ENCODE results near the gene SDK1. TPM values are rescaled to one million over a fixed set of nuclear protein-coding genes. Genes with fewer than 3 reads are reported as not detected.

Gene SDK1
- total RNA-seq, 1 experiment from 2014 or later, result 7.1 TPM

- Mint-ChIP-seq H3K27me3 (ENCODE audit: insufficient read depth, unreplicated experiment) (no peaks in the 10 kb centered on the region), H3K27ac (ENCODE audit: unreplicated experiment) (peak overlapping the region; percentile 79), H3K9me3 (ENCODE audit: unreplicated experiment) (no peaks in the 10 kb centered on the region), H3K4me3 (ENCODE audit: unreplicated experiment) (no peak overlapping the region), H3K4me1 (ENCODE audit: low read depth, unreplicated experiment) (peaks cover 18% of the 10 kb centered on the region), H3K36me3 (ENCODE audit: insufficient read depth, unreplicated experiment) (no peaks in the 10 kb centered on the region)
- BruUV-seq (replicated peaks), result no TSS peak
- no peak for TF ChIP-seq CTCF (IDR thresholded peaks at IDR 0.05; ENCODE audit: insufficient read depth in 1 of 2, low read depth in 1 of 2, low read length in 1 of 2, severe bottlenecking in 1 of 2, unreplicated experiment in 1 of 2)
- Histone ChIP-seq H3K4me1 (peaks cover 10% of the 10 kb centered on the region; the same call in 1 of the 2 replicates), H3K36me3 (ENCODE audit: control insufficient read depth, insufficient read depth, low read length) (no peaks in the 10 kb centered on the region), H3K9me3 (no peaks in the 10 kb centered on the region), H3K27me3 (replicated peaks; ENCODE audit: control insufficient read depth, insufficient read depth, low read length) (no peaks in the 10 kb centered on the region), H3K4me3 (ENCODE audit: low read depth, low read length) (no peak overlapping the region)
- POLR2A ChIA-PET, result no interaction called here
- CTCF ChIA-PET, result no interaction called here
- intact Hi-C loops (cut with micrococcal nuclease; ENCODE audit: unreplicated experiment), result no loop called here
- DNase-seq, result no peak
Measured at GRCh38 chr7:4240520-4241303, 939.7 kb downstream of the SDK1 start.

- ChIA-PET POLR2A (no interaction called here), CTCF (no interaction called here)
- H3K27me3 Mint-ChIP-seq (ENCODE audit: insufficient read depth, unreplicated experiment), result no peaks in the 10 kb centered on the region
- H3K27ac Mint-ChIP-seq (ENCODE audit: unreplicated experiment), result no peak overlapping the region
- intact Hi-C loops (cut with micrococcal nuclease; ENCODE audit: unreplicated experiment), result no loop called here
- H3K36me3 ChIP-seq (ENCODE audit: control insufficient read depth, insufficient read depth, low read length), result no peaks in the 10 kb centered on the region
- H3K9me3 ChIP-seq, result no peaks in the 10 kb centered on the region
- no peak for TF ChIP-seq CTCF (IDR thresholded peaks at IDR 0.05; ENCODE audit: insufficient read depth in 1 of 2, low read depth in 1 of 2, low read length in 1 of 2, severe bottlenecking in 1 of 2, unreplicated experiment in 1 of 2)
- H3K27me3 ChIP-seq (replicated peaks; ENCODE audit: control insufficient read depth, insufficient read depth, low read length), result no peaks in the 10 kb centered on the region
- H3K4me1 Mint-ChIP-seq (ENCODE audit: low read depth, unreplicated experiment), result peaks cover 23% of the 10 kb centered on the region
- H3K36me3 Mint-ChIP-seq (ENCODE audit: insufficient read depth, unreplicated experiment), result no peaks in the 10 kb centered on the region
- peaks cover 14% of the 10 kb centered on the region; the same call in 1 of the 2 replicates for H3K4me1 ChIP-seq
- no peaks in the 10 kb centered on the region for H3K9me3 Mint-ChIP-seq (ENCODE audit: unreplicated experiment)
- no peak overlapping the region for H3K4me3 ChIP-seq (ENCODE audit: low read depth, low read length)
- BruUV-seq (replicated peaks), result no TSS peak
- H3K4me3 Mint-ChIP-seq (ENCODE audit: unreplicated experiment), result no peak overlapping the region
- no peak for DNase-seq
Measured at GRCh38 chr7:4241304-4241612, 940.2 kb downstream of the SDK1 start.

- ChIA-PET CTCF (interaction anchor here (0.6 kb wide), 1 partner anchor 10 kb away, joined by 3 read pairs; no protein-coding TSS in a partner anchor), POLR2A (no interaction called here)
- Histone ChIP-seq H3K4me1 (peaks cover 14% of the 10 kb centered on the region; the same call in 1 of the 2 replicates), H3K4me3 (ENCODE audit: low read depth, low read length) (no peak overlapping the region), H3K9me3 (no peaks in the 10 kb centered on the region), H3K36me3 (ENCODE audit: control insufficient read depth, insufficient read depth, low read length) (no peaks in the 10 kb centered on the region), H3K27me3 (replicated peaks; ENCODE audit: control insufficient read depth, insufficient read depth, low read length) (no peaks in the 10 kb centered on the region)
- H3K4me3 Mint-ChIP-seq (ENCODE audit: unreplicated experiment), result no peak overlapping the region
- DNase-seq, result no peak
- TF ChIP-seq CTCF (IDR thresholded peaks at IDR 0.05; ENCODE audit: insufficient read depth in 1 of 2, low read depth in 1 of 2, low read length in 1 of 2, severe bottlenecking in 1 of 2, unreplicated experiment in 1 of 2), result peak in 1 of 2 experiments; percentile 15
- intact Hi-C loops (cut with micrococcal nuclease; ENCODE audit: unreplicated experiment), result no loop called here
- BruUV-seq (replicated peaks), result no TSS peak
- peaks cover 23% of the 10 kb centered on the region for H3K4me1 Mint-ChIP-seq (ENCODE audit: low read depth, unreplicated experiment)
- no peaks in the 10 kb centered on the region for H3K27me3 Mint-ChIP-seq (ENCODE audit: insufficient read depth, unreplicated experiment)
- no peak overlapping the region for H3K27ac Mint-ChIP-seq (ENCODE audit: unreplicated experiment)
- H3K9me3 Mint-ChIP-seq (ENCODE audit: unreplicated experiment), result no peaks in the 10 kb centered on the region
- no peaks in the 10 kb centered on the region for H3K36me3 Mint-ChIP-seq (ENCODE audit: insufficient read depth, unreplicated experiment)
Measured at GRCh38 chr7:4241791-4242190, 940.7 kb downstream of the SDK1 start.

Data from Caco-2 (cell line).